Ishikawa (cell line): Measurements from ENCODE around the gene KCNN3.

ENCODE experiments used
- CEBPB ChIP-seq: IDR thresholded peaks from 2 replicates; pipeline ENCODE4 v1.6.1; 2012
- EGR1 ChIP-seq: IDR thresholded peaks from 2 replicates; pipeline ENCODE4 v1.6.1; 2012
- EP300 ChIP-seq: IDR thresholded peaks from 2 replicates; pipeline ENCODE4 v1.6.1; 2012; ENCODE audit warnings: borderline replicate concordance
- FOXM1 ChIP-seq: IDR thresholded peaks from 2 replicates; pipeline ENCODE4 v1.6.1; 2012; ENCODE audit warnings: low read depth, borderline replicate concordance
- MAX ChIP-seq: IDR thresholded peaks from 2 replicates; pipeline ENCODE4 v1.6.1; 2012
- NFIC ChIP-seq: IDR thresholded peaks from 2 replicates; pipeline ENCODE4 v1.6.1; 2012
- RAD21 ChIP-seq: IDR thresholded peaks from 2 replicates; pipeline ENCODE4 v1.6.1; 2012; ENCODE audit warnings: low read depth
- TAF1 ChIP-seq: IDR thresholded peaks from 2 replicates; pipeline ENCODE4 v1.6.1; 2012; ENCODE audit warnings: low read depth, mild to moderate bottlenecking
- TCF12 ChIP-seq: IDR thresholded peaks from 2 replicates; pipeline ENCODE4 v1.6.1; 2012; ENCODE audit warnings: low read depth
- YY1 ChIP-seq: IDR thresholded peaks from 2 replicates; pipeline ENCODE4 v1.6.1; 2012; ENCODE audit warnings: low read depth
- ZBTB7A ChIP-seq: IDR thresholded peaks from 2 replicates; pipeline ENCODE4 v1.6.1; 2012; ENCODE audit warnings: low read depth
- TF ChIP-seq, protein P1 (sequence below): IDR thresholded peaks from 2 replicates; pipeline ENCODE4 v1.6.1; 2012
- TF ChIP-seq, protein P2 (sequence below): IDR thresholded peaks from 2 replicates; pipeline ENCODE4 v1.6.1; 2012; ENCODE audit warnings: low read depth, mild to moderate bottlenecking

DNA sequence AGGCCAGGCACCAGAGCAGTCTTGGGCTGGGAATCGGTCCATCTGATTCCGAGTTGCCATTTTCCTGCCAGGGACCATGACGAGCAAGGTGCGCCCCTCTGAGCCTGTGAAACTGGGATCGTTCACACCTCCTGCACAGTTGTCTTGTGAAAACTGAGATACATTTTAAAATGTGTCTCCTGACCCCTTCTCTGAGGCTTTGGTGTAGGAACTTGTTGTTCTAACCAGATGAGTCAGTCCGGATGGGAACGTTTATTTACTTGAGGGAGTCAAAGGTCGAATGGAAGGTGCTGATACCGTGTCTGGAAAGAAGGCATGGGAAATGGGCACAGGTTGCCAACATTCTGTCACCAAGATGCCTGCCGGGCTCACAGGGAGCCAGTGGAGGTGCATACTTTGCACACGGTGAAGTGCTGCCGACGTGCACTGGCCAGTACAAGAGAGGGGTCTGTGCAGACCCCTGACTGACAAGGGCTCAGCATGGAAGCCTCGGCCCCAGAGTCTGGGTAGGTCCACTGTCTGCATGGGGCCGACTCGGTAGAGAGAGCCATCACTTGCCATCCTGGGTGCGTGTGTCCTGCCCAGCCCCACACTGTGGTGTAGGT lies 7.4 kb upstream of the KCNN3 start:
- TF ChIP-seq TAF1 (no peak), EP300 (no peak), MAX (no peak), YY1 (no peak), ZBTB7A (no peak), RAD21 (no peak), TCF12 (no peak), FOXM1 (no peak), CEBPB (no peak), EGR1 (no peak), NFIC (no peak)
- TF ChIP-seq, protein P1, sequence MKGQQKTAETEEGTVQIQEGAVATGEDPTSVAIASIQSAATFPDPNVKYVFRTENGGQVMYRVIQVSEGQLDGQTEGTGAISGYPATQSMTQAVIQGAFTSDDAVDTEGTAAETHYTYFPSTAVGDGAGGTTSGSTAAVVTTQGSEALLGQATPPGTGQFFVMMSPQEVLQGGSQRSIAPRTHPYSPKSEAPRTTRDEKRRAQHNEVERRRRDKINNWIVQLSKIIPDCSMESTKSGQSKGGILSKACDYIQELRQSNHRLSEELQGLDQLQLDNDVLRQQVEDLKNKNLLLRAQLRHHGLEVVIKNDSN = no peak
- TF ChIP-seq, protein P2, sequence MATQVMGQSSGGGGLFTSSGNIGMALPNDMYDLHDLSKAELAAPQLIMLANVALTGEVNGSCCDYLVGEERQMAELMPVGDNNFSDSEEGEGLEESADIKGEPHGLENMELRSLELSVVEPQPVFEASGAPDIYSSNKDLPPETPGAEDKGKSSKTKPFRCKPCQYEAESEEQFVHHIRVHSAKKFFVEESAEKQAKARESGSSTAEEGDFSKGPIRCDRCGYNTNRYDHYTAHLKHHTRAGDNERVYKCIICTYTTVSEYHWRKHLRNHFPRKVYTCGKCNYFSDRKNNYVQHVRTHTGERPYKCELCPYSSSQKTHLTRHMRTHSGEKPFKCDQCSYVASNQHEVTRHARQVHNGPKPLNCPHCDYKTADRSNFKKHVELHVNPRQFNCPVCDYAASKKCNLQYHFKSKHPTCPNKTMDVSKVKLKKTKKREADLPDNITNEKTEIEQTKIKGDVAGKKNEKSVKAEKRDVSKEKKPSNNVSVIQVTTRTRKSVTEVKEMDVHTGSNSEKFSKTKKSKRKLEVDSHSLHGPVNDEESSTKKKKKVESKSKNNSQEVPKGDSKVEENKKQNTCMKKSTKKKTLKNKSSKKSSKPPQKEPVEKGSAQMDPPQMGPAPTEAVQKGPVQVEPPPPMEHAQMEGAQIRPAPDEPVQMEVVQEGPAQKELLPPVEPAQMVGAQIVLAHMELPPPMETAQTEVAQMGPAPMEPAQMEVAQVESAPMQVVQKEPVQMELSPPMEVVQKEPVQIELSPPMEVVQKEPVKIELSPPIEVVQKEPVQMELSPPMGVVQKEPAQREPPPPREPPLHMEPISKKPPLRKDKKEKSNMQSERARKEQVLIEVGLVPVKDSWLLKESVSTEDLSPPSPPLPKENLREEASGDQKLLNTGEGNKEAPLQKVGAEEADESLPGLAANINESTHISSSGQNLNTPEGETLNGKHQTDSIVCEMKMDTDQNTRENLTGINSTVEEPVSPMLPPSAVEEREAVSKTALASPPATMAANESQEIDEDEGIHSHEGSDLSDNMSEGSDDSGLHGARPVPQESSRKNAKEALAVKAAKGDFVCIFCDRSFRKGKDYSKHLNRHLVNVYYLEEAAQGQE = no peak
